Body of pancreas (tissue), 4 donors: Measurements from ENCODE around the gene IP6K3. TPM values are rescaled to one million over a fixed set of nuclear protein-coding genes. Genes with fewer than 3 reads are reported as not detected.

Source experiments
- ATAC-seq: fragments of 150-250 bp; one replicate; pipeline ENCODE4 v1.9.1; 2016
- DNase-seq, 4 donors: peaks; one replicate each; pipeline ENCODE4 v3.0.0-alpha.2; 2019
- H3K27ac ChIP-seq, 4 donors: fragments of 200-600 bp; sonication (generic); 1 replicate in 3 of 4; 2 replicates in 1 of 4; pipeline versions ENCODE4 v1.5.1 to v1.6.1; 2016 to 2019; ENCODE audit warnings: mild to moderate bottlenecking in 1 of 4, mixed read lengths in 1 of 4, moderate library complexity in 1 of 4
- H3K27me3 ChIP-seq, 2 donors: fragments of 200-600 bp; sonication (generic); one replicate each; pipeline ENCODE4 v1.6.0; 2016; ENCODE audit warnings: mild to moderate bottlenecking in 1 of 2
- H3K36me3 ChIP-seq, 2 donors: fragments of 200-600 bp; sonication (generic); replicated peaks in 1 of 2; 2 replicates each; pipeline ENCODE4 v1.5.1; 2016; ENCODE audit warnings: low read depth in 2 of 2; ENCODE audit not compliant: insufficient read depth in 1 of 2
- H3K4me1 ChIP-seq: fragments of 200-600 bp; sonication (generic); one replicate; pipeline ENCODE4 v1.6.0; 2016
- H3K4me3 ChIP-seq, 2 donors: fragments of 200-600 bp; sonication (generic); 1 replicate in 1 of 2; 2 replicates in 1 of 2; pipeline ENCODE4 v1.5.1; 2016 to 2019
- H3K9me3 ChIP-seq, 3 donors: fragments of 200-600 bp; sonication (generic); 1 replicate in 2 of 3; 2 replicates in 1 of 3; pipeline ENCODE4 v1.5.1; 2016
- CTCF ChIP-seq, 7 experiments: fragments of 450-650 bp in 4 of 7; fragments of 200-600 bp in 3 of 7; sonication (generic) in 3 of 7; IDR thresholded peaks; one replicate each; pipeline ENCODE4 v1.5.1; 2016 to 2019; ENCODE audit warnings: antibody characterized with exemption in 7 of 7
- POLR2A ChIP-seq, 3 donors: fragments of 450-650 bp; IDR thresholded peaks; one replicate each; pipeline ENCODE4 v1.6.1; 2016; ENCODE audit warnings: antibody characterized with exemption in 3 of 3, mild to moderate bottlenecking in 2 of 3
- WGBS, 2 donors: methylation state at CpG; one replicate each; pipeline ENCODE4 v1.1.5; 2017; 5-methylcytosine and 5-hydroxymethylcytosine counted together
- intact Hi-C: fragments of 100-400 bp; cut with DNase I; formaldehyde crosslinking; loops from one replicate; pipeline ENCODE4 v1.15.1; 2023
- total RNA-seq, 2 donors: library from RNA; depleted of rRNA; stranded (reverse); fragments of >200 nt; gene quantifications; one replicate each; pipeline ENCODE4 v1.1.0, GENCODE V29; 2016

Gene IP6K3
- total RNA-seq, 2 donors from 2014 or later, result not detected

- Histone ChIP-seq H3K4me1 (peaks cover 14% of the 10 kb centered on the region), H3K36me3 (peaks cover 17 to 63% of the 10 kb centered on the region in 2 donors), H3K4me3 (no peak overlapping the region), H3K9me3 (no peaks in the 10 kb centered on the region), H3K27me3 (no peaks in the 10 kb centered on the region), H3K27ac (no peak overlapping the region)
- TF ChIP-seq CTCF (IDR thresholded peaks at IDR 0.05) (no peak), POLR2A (IDR thresholded peaks at IDR 0.05) (no peak)
- intact Hi-C loops, result no loop called here
- DNase-seq (no peak), ATAC-seq (no peak)
- WGBS, 2 donors, result 88 to 89% methylated on average over 4 of the region's 4 CpGs
These were observed 29.5 kb upstream of the IP6K3 start for GRCh38 chr6:33776186-33776585.

DNA sequence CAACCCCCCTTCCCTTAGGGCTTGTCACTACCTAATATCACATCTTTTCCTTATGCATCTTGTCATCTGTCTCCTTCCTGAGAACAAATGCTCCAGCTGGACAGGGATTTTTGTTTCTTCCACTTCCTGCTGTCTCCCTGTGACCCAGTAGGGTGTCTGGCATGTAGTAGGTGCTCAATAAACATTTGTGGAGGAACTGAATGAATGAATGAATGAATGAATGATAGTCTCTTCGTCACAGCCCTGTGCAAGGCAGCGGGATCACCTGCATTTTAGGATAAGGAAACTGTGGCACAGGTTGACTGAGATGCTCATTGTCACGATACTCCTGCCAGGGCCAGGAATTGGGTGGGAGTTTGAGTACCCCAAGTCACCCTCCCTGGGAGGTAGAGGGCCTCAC, 28.1 kb upstream of the IP6K3 start:
- DNase-seq, result no peak
- intact Hi-C loops, result loop anchor here (5.0 kb wide), 1 partner anchor 253 kb away; no protein-coding TSS in a partner anchor
- Histone ChIP-seq H3K27me3 (no peaks in the 10 kb centered on the region), H3K27ac (no peak overlapping the region), H3K4me3 (no peak overlapping the region), H3K9me3 (no peaks in the 10 kb centered on the region), H3K36me3 (peaks cover 13 to 51% of the 10 kb centered on the region in 2 donors), H3K4me1 (peaks cover 23% of the 10 kb centered on the region)
- TF ChIP-seq POLR2A (IDR thresholded peaks at IDR 0.05), result no peak
- 93 to 100% methylated on average over 3 of the region's 3 CpGs for WGBS, 2 donors
- ATAC-seq, result no peak

GRCh38 chr6:33772902-33773472, 26.3 kb upstream of the IP6K3 start:
- ATAC-seq (no peak), DNase-seq (no peak)
- Histone ChIP-seq H3K36me3 (peaks cover 12 to 33% of the 10 kb centered on the region in 2 donors), H3K4me1 (peaks cover 28% of the 10 kb centered on the region), H3K9me3 (no peaks in the 10 kb centered on the region), H3K27ac (no peak overlapping the region), H3K27me3 (no peaks in the 10 kb centered on the region), H3K4me3 (no peak overlapping the region)
- WGBS, 2 donors, result 75 to 82% methylated on average over 5 to 6 of the region's 6 CpGs
- intact Hi-C loops, result loop anchor here (5.0 kb wide), 1 partner anchor 254 kb away; no protein-coding TSS in a partner anchor
- TF ChIP-seq CTCF (IDR thresholded peaks at IDR 0.05) (no peak), POLR2A (IDR thresholded peaks at IDR 0.05) (no peak)

- Histone ChIP-seq H3K27me3 (no peaks in the 10 kb centered on the region), H3K4me1 (peaks cover 28% of the 10 kb centered on the region), H3K4me3 (no peak overlapping the region), H3K27ac (peak overlapping the region in 3 of 4 donors; percentile 35 to 53 (median 46)), H3K9me3 (no peaks in the 10 kb centered on the region), H3K36me3 (peaks cover 12 to 27% of the 10 kb centered on the region in 2 donors)
- intact Hi-C loops, result loop anchor here (5.0 kb wide), 1 partner anchor 255 kb away; no protein-coding TSS in a partner anchor
- DNase-seq (no peak), ATAC-seq (no peak)
- 80 to 88% methylated on average over 20 to 24 of the region's 24 CpGs for WGBS, 2 donors
- TF ChIP-seq CTCF (IDR thresholded peaks at IDR 0.05), result no peak
- no peak for TF ChIP-seq POLR2A (IDR thresholded peaks at IDR 0.05)
These were observed 25.6 kb upstream of the IP6K3 start for GRCh38 chr6:33772082-33772830.
